Suprapubic skin (tissue), 4 donors: ENCODE results near the gene CDC42SE2. TPM values are rescaled to one million over a fixed set of nuclear protein-coding genes. Genes with fewer than 3 reads are reported as not detected.
"Not testable (repeated sequence)": the region's sequence is repeated elsewhere in the genome, so short reads cannot be mapped to it uniquely, and the experiment has no call there.

Experiments
- DNase-seq, 2 donors: peaks; one replicate each; pipeline ENCODE4 v3.0.0-alpha.2; 2019; ENCODE audit warnings: low spot score in 2 of 2
- H3K27ac ChIP-seq: fragments of 200-600 bp; sonication (generic); one replicate; pipeline ENCODE4 v1.5.1; 2019
- H3K27me3 ChIP-seq: fragments of 200-600 bp; sonication (generic); one replicate; pipeline ENCODE4 v1.5.1; 2019
- H3K36me3 ChIP-seq: fragments of 200-600 bp; sonication (generic); one replicate; pipeline ENCODE4 v1.5.1; 2019
- H3K4me1 ChIP-seq: fragments of 200-600 bp; sonication (generic); one replicate; pipeline ENCODE4 v1.5.1; 2019
- H3K4me3 ChIP-seq: fragments of 200-600 bp; sonication (generic); one replicate; pipeline ENCODE4 v1.5.1; 2019; ENCODE audit warnings: mild to moderate bottlenecking
- H3K9me3 ChIP-seq: fragments of 200-600 bp; sonication (generic); one replicate; pipeline ENCODE4 v1.5.1; 2019
- EP300 ChIP-seq: sonication (generic); formaldehyde crosslinking; IDR thresholded peaks from one replicate; pipeline ENCODE4 v1.6.1; 2017; ENCODE audit warnings: antibody characterized with exemption
- POLR2A ChIP-seq, 2 donors: fragments of 450-650 bp; IDR thresholded peaks; one replicate each; pipeline ENCODE4 v1.6.1; 2017; ENCODE audit warnings: antibody characterized with exemption in 2 of 2, mild to moderate bottlenecking in 2 of 2, moderate library complexity in 2 of 2
- POLR2AphosphoS5 ChIP-seq, 3 donors: sonication (generic); formaldehyde crosslinking; IDR thresholded peaks; one replicate each; pipeline ENCODE4 v1.6.1; 2017; ENCODE audit warnings: antibody characterized with exemption in 3 of 3
- WGBS: methylation state at CpG from one replicate; pipeline ENCODE4 v1.1.5; 2018; 5-methylcytosine and 5-hydroxymethylcytosine counted together
- total RNA-seq, 4 donors: library from RNA; depleted of rRNA; stranded (reverse); fragments of >200 nt; gene quantifications; one replicate each; pipeline ENCODE4 v1.1.0, GENCODE V29; 2016
- TF ChIP-seq, protein P1 (sequence below), 2 donors: fragments of 200-600 bp in 1 of 2; fragments of 450-650 bp in 1 of 2; sonication (generic) in 1 of 2; IDR thresholded peaks; one replicate each; pipeline ENCODE4 v1.5.1; 2016 to 2019; ENCODE audit warnings: antibody characterized with exemption in 2 of 2, mild to moderate bottlenecking in 1 of 2, moderate library complexity in 1 of 2

CDC42SE2 gene
- total RNA-seq, 4 donors from 2014 or later, result 32.4 to 46.6 (median 36.7) TPM

DNA sequence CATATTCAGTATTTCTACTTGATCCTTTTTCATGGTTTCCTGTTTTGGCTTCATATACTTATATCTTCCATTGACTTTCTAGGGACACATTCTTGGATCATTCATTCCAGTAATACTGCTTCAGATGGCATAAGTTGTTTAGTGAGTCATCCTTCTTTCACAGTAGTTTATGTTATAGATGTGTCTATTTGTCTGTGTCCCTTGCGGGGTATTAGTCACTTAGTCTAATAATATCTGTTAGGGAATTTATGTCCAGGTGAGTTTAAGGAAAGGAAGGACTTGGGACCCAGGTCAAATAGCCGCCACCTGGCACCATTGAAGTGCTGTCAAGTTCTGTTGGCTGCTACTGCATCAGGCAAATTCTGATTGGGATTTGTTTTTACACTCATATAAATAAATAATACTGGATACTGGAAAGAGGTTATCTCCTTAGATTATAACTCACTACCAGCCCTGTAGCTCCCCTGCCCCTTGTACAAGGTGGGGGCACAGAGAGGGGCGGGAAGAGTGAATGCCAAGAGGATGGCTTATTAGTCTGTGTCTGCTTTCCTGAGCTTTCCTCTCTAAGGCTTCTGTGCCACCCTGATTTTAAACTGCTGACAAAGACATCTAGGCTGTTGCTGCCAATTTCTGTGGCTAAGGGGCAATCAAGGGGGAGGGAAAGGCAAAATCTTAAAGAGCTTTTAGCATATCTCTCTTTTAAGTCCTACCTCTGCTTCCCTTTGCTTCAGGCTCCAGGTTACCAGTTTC, 64.9 kb downstream of the CDC42SE2 start:
- no peak for DNase-seq
- TF ChIP-seq POLR2AphosphoS5 (IDR thresholded peaks at IDR 0.05), result no peak
- 84% methylated on average over 3 of the region's 3 CpGs for WGBS

DNA sequence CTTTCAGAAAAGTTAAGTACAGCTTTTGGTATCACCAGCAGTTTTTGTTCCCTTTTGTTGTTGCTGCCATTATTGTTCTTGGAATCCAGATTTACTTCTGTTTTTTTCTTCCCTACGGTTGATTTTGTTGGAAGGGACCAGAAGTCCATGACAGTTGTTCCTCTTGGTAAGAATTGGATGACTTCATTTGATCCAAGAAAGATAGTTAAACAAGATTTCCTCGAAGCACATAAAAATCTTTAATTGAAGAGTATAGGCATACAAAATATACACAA, 65.4 kb downstream of the CDC42SE2 start:
- Histone ChIP-seq H3K27ac (no peak overlapping the region), H3K4me1 (peaks cover 15% of the 10 kb centered on the region), H3K4me3 (no peak overlapping the region), H3K27me3 (no peaks in the 10 kb centered on the region), H3K9me3 (no peaks in the 10 kb centered on the region), H3K36me3 (no peaks in the 10 kb centered on the region)
- TF ChIP-seq, protein P1, sequence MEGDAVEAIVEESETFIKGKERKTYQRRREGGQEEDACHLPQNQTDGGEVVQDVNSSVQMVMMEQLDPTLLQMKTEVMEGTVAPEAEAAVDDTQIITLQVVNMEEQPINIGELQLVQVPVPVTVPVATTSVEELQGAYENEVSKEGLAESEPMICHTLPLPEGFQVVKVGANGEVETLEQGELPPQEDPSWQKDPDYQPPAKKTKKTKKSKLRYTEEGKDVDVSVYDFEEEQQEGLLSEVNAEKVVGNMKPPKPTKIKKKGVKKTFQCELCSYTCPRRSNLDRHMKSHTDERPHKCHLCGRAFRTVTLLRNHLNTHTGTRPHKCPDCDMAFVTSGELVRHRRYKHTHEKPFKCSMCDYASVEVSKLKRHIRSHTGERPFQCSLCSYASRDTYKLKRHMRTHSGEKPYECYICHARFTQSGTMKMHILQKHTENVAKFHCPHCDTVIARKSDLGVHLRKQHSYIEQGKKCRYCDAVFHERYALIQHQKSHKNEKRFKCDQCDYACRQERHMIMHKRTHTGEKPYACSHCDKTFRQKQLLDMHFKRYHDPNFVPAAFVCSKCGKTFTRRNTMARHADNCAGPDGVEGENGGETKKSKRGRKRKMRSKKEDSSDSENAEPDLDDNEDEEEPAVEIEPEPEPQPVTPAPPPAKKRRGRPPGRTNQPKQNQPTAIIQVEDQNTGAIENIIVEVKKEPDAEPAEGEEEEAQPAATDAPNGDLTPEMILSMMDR (IDR thresholded peaks at IDR 0.05), result no peak
- no peak for TF ChIP-seq EP300
- TF ChIP-seq POLR2AphosphoS5 (IDR thresholded peaks at IDR 0.05), result no peak
- TF ChIP-seq POLR2A (IDR thresholded peaks at IDR 0.05), result no peak
- DNase-seq, result no peak
- WGBS, result 70% methylated on average over 2 of the region's 2 CpGs

More for the DNA sequence above, 64.9 kb downstream of the CDC42SE2 start:
- Histone ChIP-seq H3K36me3 (no peaks in the 10 kb centered on the region), H3K4me3 (no peak overlapping the region), H3K27me3 (no peaks in the 10 kb centered on the region), H3K27ac (no peak overlapping the region), H3K9me3 (no peaks in the 10 kb centered on the region), H3K4me1 (peaks cover 21% of the 10 kb centered on the region)

DNA sequence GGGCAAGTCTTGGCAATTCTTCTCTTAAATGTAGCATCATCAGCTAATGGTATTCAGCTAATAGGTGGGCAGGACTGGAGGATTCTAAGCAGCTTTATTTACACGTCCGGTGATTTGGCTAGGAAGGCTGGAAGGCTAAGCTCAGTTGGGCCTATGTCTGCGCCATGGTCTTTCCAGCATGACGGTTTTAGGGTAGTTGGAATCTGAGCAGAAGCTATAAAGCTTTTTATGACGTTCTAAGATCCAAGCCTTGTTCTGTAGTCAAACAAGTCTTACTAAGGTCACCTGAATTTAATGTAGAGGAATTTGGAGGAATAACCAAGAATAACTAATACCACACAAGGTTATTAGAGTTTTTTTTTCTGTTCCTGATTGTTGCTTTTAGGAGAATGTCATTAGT, 66.2 kb downstream of the CDC42SE2 start:
- H3K4me3 ChIP-seq, result no peak overlapping the region
- peaks cover 9% of the 10 kb centered on the region for H3K4me1 ChIP-seq
- no peaks in the 10 kb centered on the region for H3K36me3 ChIP-seq
- no peaks in the 10 kb centered on the region for H3K27me3 ChIP-seq
- H3K9me3 ChIP-seq, result no peaks in the 10 kb centered on the region
- H3K27ac ChIP-seq, result no peak overlapping the region
- no peak for DNase-seq
- TF ChIP-seq POLR2AphosphoS5 (IDR thresholded peaks at IDR 0.05), result no peak
- no peak for TF ChIP-seq EP300
- TF ChIP-seq POLR2A (IDR thresholded peaks at IDR 0.05), result no peak
- TF ChIP-seq, protein P1 (IDR thresholded peaks at IDR 0.05), result no peak
- WGBS, result 92% methylated on average over 5 of the region's 5 CpGs

DNA sequence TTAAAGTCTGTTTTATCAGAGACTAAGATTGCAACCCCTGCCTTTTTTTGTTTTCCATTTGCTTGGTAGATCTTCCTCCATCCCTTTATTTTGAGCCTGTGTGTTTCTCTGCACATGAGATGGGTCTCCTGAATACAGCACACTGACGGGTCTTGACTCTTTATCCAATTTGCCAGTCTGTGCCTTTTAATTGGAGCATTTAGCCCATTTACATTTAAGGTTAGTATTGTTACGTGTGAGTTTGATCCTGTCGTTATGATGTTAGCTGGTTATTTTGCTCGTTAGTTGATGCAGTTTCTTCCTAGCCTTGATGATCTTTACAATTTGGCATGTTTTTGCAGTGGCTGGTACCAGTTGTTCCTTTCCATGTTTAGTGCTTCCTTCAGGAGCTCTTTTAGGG, 71.9 kb downstream of the CDC42SE2 start:
- not testable (repeated sequence) for H3K4me3 ChIP-seq, H3K4me1 ChIP-seq, DNase-seq, H3K27ac ChIP-seq, H3K9me3 ChIP-seq, H3K27me3 ChIP-seq
- WGBS, result 94% methylated on average over 4 of the region's 4 CpGs
- H3K36me3 ChIP-seq, result peaks cover 12% of the 10 kb centered on the region

DNA sequence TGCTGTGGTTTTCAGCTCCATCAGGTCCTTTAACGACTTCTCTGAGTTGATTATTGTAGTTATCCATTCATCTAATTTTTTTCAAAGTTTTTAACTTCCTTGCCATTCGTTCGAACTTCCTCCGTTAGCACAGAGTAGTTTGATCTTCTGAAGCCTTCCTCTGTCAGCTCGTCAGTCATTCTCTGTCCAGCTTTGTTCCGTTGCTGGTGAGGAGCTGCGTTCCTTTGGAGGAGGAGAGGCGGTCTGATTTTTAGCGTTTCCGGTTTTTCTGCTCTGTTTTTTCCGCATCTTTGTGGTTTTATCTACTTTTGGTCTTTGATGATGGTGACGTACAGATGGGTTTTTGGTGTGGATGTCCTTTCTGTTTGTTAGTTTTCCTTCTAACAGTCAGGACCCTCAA, 72.9 kb downstream of the CDC42SE2 start:
- not testable (repeated sequence) for H3K27ac ChIP-seq, DNase-seq, H3K9me3 ChIP-seq, H3K4me3 ChIP-seq, H3K4me1 ChIP-seq, H3K27me3 ChIP-seq
- H3K36me3 ChIP-seq, result peaks cover 12% of the 10 kb centered on the region
- 90% methylated on average over 12 of the region's 12 CpGs for WGBS

DNA sequence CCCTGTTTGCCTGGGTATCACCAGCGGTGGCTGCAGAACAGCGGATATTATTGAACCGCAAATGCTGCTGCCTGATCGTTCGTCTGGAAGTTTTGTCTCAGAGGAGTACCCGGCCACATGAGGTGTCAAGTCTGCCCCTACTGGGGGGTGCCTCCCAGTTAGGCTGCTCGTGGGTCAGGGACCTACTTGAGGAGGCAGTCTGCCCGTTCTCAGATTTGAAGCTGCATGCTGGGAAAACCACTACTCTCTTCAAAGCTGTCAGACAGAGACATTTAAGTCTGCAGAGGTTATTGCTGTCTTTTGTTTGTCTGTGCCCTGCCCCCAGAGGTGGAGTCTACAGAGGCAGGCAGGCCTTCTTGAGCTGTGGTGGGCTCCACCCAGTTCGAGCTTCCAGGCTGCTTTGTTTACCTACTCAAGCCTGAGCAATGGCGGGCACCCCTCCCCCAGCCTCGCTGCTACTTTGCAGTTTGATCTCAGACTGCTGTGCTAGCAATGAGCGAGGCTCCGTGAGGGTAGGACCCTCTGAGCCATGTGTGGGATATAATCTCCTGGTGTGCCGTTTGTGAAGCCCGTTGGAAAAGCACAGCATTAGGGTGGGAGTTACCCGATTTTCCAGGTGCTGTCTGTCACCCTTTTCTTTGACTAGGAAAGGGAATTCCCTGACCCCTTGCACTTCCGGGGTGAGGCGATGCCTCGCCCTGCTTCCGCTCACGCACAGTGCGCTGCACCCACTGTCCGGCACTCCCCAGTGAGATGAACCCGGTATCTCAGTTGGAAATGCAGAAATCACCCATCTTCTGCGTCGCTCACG, 73.6 kb downstream of the CDC42SE2 start:
- not testable (repeated sequence) for DNase-seq, H3K4me3 ChIP-seq, H3K27me3 ChIP-seq, H3K4me1 ChIP-seq, H3K9me3 ChIP-seq, H3K27ac ChIP-seq
- 97% methylated on average over 23 of the region's 27 CpGs for WGBS
- H3K36me3 ChIP-seq, result peaks cover 12% of the 10 kb centered on the region

DNA sequence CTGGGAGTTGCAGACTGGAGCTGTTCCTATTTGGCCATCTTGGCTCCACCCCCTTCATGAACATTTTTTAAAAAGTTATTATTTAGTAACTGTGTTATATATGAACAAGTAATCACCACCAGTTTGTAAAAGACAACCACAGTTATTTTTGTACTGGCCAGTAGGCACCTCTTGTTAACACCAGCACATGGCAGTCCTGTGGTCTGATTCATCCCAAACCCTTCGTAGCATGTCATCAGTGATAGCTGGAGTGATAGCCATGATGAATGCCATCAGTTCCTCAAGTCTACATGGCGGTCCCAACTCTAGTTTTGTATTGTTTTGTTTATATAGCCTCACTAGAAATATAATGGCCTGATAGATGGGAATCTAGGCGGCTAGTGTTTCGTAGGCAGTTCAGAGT, 74.2 kb downstream of the CDC42SE2 start:
- H3K27ac ChIP-seq, result no peak overlapping the region
- H3K4me1 ChIP-seq, result no peaks in the 10 kb centered on the region
- 96% methylated on average over 4 of the region's 4 CpGs for WGBS
- no peak for DNase-seq
- no peaks in the 10 kb centered on the region for H3K27me3 ChIP-seq
- no peak overlapping the region for H3K4me3 ChIP-seq
- H3K9me3 ChIP-seq, result no peaks in the 10 kb centered on the region
- TF ChIP-seq, protein P1 (IDR thresholded peaks at IDR 0.05), result no peak
- no peak for TF ChIP-seq POLR2A (IDR thresholded peaks at IDR 0.05)
- TF ChIP-seq POLR2AphosphoS5 (IDR thresholded peaks at IDR 0.05), result no peak
- TF ChIP-seq EP300, result no peak
- H3K36me3 ChIP-seq, result peaks cover 12% of the 10 kb centered on the region

DNA sequence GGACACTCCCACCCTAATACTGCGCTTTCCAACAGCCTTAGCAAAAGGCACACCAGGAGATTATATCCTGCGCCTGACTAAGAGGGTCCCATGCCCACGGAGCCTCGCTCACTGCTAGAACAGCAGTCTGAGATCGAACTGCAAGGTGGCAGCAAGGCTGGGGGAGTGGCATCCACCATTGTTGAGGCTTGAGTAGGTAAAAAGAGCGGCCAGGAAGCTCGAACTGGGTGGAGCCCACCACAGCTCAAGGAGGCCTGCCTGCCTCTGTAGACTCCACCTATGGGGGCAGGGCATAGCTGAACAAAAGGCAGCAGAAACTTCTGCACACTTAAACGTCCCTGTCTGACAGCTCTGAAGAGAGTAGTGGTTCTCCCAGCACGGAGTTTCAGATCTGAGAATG, 80.4 kb downstream of the CDC42SE2 start:
- not testable (repeated sequence) for H3K9me3 ChIP-seq, H3K4me3 ChIP-seq, DNase-seq, H3K27me3 ChIP-seq, H3K4me1 ChIP-seq, H3K27ac ChIP-seq
- H3K36me3 ChIP-seq, result peaks cover 10% of the 10 kb centered on the region
- 95% methylated on average over 9 of the region's 9 CpGs for WGBS

DNA sequence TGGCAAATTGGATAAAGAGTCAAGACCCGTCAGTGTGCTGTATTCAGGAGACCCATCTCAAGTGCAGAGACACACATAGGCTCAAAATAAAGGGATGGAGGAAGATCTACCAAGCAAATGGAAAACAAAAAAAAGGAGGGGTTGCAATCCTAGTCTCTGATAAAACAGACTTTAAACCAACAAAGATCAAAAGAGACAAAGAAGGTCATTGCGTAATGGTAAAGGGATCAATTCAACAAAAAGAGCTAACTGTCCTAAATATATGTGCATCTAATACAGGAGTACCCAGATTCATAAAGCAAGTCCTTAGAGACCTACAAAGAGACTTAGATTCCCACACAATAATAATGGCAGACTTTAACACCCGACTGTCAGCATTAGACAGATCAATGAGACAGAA, 82.4 kb downstream of the CDC42SE2 start:
- H3K9me3 ChIP-seq, DNase-seq, H3K27me3 ChIP-seq, H3K4me1 ChIP-seq, H3K27ac ChIP-seq, H3K4me3 ChIP-seq: not testable (repeated sequence)
- H3K36me3 ChIP-seq, result peaks cover 10% of the 10 kb centered on the region
- WGBS, result 95% methylated on average over 3 of the region's 3 CpGs
